ENCODE data around the gene B4GALT2. TPM values are rescaled to one million over a fixed set of nuclear protein-coding genes. Genes with fewer than 3 reads are reported as not detected.

B4GALT2 gene
- total and polyA plus RNA-seq, 2 of the 4 experiments (the other 2 are of a cell fraction) = 52.3 to 60.8 TPM

GRCh38 chr1:43969416-43969745 lies 9.6 kb upstream of the B4GALT2 start:
- no peak overlapping the region for H3K18ac ChIP-seq (ENCODE audit: low read depth, low read length)
- ATAC-seq (ENCODE audit: low read depth) (no peak), DNase-seq (no peak)
- no peak overlapping the region for H2BK120ac ChIP-seq (ENCODE audit: low read depth, low read length)
- H2BK5ac ChIP-seq (ENCODE audit: low read depth, low read length, poor library complexity, severe bottlenecking) = no peak overlapping the region
- in situ Hi-C loops (cut with MboI; ENCODE audit: low sequenced_read_pairs) (loop anchor here (25.0 kb wide), 1 partner anchor 432 kb away; the partner anchor contains the start of gene PTPRF), intact Hi-C loops (cut with micrococcal nuclease) (loop anchor here (2.0 kb wide), 1 partner anchor 23 kb away; the partner anchor contains the start of gene IPO13), dilution Hi-C loops (cut with HindIII; ENCODE audit: low sequenced_read_pairs, unreplicated experiment) (no loop called here)
- BruUV-seq (replicated peaks) = no TSS peak
- H4K91ac ChIP-seq (ENCODE audit: insufficient read depth, low read depth, low read length) = no peak overlapping the region
- H3K9ac ChIP-seq (ENCODE audit: low read depth, low read length) = no peak overlapping the region
- H4K5ac ChIP-seq (ENCODE audit: low read depth, low read length) = no peak overlapping the region
- 0 out of 2 replicates have a peak, but pooled peaks cover 2% of the 10 kb centered on the region for H3K4me1 ChIP-seq (ENCODE audit: control insufficient read depth, insufficient read depth, low read length)
- no peak overlapping the region for H3K27ac ChIP-seq (ENCODE audit: insufficient read depth, low read length)
- no peak overlapping the region for H2AK9ac ChIP-seq (replicated peaks; ENCODE audit: low read depth, low read length, poor library complexity)
- H3K14ac ChIP-seq (replicated peaks; ENCODE audit: low read depth, low read length) = no peak overlapping the region
- H2BK20ac ChIP-seq (ENCODE audit: low read depth, low read length) = no peak overlapping the region
- no peaks in the 10 kb centered on the region for H3K27me3 ChIP-seq (ENCODE audit: control insufficient read depth, insufficient read depth, low read length)
- H2AK5ac ChIP-seq (ENCODE audit: low read depth, low read length) = no peak overlapping the region
- H3K36me3 ChIP-seq (ENCODE audit: control insufficient read depth, insufficient read depth, low read length) = peaks cover 15% of the 10 kb centered on the region
- H2AFZ ChIP-seq (replicated peaks; ENCODE audit: low read length, poor library complexity) = peak overlapping the region; percentile 53
- H2BK15ac ChIP-seq (ENCODE audit: low read depth, low read length) = no peak overlapping the region
- 55% methylated on average over 5 of the region's 7 CpGs; no CpG with 5 or more reads in 1 of the 2 experiments for WGBS, 2 experiments (ENCODE audit: extremely low coverage in 2 of 2, insufficient read length in 1 of 2)
- peak overlapping the region; percentile 75 for H3K4me2 ChIP-seq (ENCODE audit: low read depth, low read length)
- no peak overlapping the region for H3K4ac ChIP-seq (ENCODE audit: low read depth, low read length)
- peak overlapping the region; percentile 11; the same call in 1 of the 2 replicates for H3K4me3 ChIP-seq (ENCODE audit: insufficient read depth, low read depth, low read length)
- no peak overlapping the region for H4K8ac ChIP-seq (ENCODE audit: low read depth in 2 of 2, low read length in 2 of 2)
- no peaks in the 10 kb centered on the region for H4K20me1 ChIP-seq (ENCODE audit: insufficient read depth, low read length)
- TF ChIP-seq CHD1 (IDR thresholded peaks at IDR 0.05; ENCODE audit: low read depth, low read length) = no peak
- H3K9me3 ChIP-seq (ENCODE audit: control insufficient read depth, insufficient read depth, low read length) = no peaks in the 10 kb centered on the region
- no peak overlapping the region for H3K56ac ChIP-seq (ENCODE audit: extremely low read depth, insufficient read depth, low read length)
- ChIA-PET POLR2A (ENCODE audit: unreplicated experiment) (no interaction called here), CTCF (interaction anchor here (1.4 kb wide), 1 partner anchor 24 kb away, joined by 4 read pairs; no protein-coding TSS in a partner anchor)
- no peak overlapping the region for H3K23ac ChIP-seq (ENCODE audit: low read depth, low read length)
- H3K79me1 ChIP-seq (ENCODE audit: low read depth in 1 of 2, low read length in 2 of 2) = peaks cover 13 to 17% of the 10 kb centered on the region in 2 experiments; a peak in 3 of 4 replicates
- peaks cover 13% of the 10 kb centered on the region for H3K9me1 ChIP-seq (ENCODE audit: insufficient read depth, low read length)

Data from IMR-90 (cell line).